ENCODE data around the gene CDH8.

Gene CDH8

DNA sequence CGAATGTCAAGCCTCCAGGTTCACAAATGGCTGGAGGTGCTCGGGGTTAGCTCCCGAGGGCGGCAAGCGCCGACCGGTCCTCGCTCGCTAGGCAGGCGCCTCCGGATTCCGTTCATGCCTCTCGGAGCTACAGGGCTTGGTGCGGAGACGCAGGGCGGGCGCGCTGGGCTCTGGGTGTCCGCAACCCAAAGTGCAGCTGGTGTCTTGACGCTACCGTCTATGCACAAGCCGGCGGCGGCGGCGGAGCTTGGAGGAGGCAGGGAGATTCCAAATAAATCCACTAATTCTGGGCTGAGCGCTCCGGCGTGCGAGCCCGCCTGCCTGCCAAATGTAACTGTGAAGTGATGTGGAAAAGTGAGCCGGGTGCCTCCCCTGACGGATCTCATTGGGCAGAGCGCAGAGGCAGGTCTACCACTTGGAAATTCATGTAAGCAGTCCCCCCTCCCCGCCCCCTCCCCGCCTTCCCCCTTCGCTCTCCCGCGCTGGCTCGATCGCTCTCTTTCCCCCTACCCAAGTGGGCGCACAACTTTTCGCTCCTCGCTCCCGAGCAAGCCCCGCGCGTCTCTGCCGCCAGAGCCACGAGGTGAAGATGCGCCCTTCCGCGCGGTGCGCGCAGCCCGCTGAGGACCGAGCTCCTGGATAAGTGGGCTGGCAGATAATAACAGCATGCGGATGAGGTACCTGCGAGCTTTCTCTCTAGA is at the start of gene CDH8:
TSS of gene CDH8 (minus strand) at position 338 of the 701 bp plus-strand sequence. CDS start 15,035 bp downstream, outside the sequence.
- Histone ChIP-seq H3K4me2 (no peak within 1 kb of the TSS), H2AFZ (ENCODE audit: low read depth) (no peak within 1 kb of the TSS), H4K20me1 (ENCODE audit: insufficient read depth) (no peaks in the 10 kb centered on the region), H3K4me3 (IDR thresholded peaks at IDR 0.05; ENCODE audit: insufficient read depth, low read depth, low read length) (no peak within 1 kb of the TSS), H3K9ac (no peak within 1 kb of the TSS), H3K36me3 (ENCODE audit: insufficient read depth) (no peaks in the 10 kb centered on the region), H3K27me3 (ENCODE audit: insufficient read depth, low read depth) (no peaks in the 10 kb centered on the region), H3K79me2 (ENCODE audit: insufficient read depth, low read depth) (no peaks in the 10 kb centered on the region), H3K4me1 (ENCODE audit: low read depth, poor library complexity, severe bottlenecking) (no peaks in the 10 kb centered on the region), H3K27ac (no peak within 1 kb of the TSS)
- TF ChIP-seq CTCF (conservative IDR thresholded peaks at IDR 0.05; ENCODE audit: low read depth, low read length): no peak

DNA sequence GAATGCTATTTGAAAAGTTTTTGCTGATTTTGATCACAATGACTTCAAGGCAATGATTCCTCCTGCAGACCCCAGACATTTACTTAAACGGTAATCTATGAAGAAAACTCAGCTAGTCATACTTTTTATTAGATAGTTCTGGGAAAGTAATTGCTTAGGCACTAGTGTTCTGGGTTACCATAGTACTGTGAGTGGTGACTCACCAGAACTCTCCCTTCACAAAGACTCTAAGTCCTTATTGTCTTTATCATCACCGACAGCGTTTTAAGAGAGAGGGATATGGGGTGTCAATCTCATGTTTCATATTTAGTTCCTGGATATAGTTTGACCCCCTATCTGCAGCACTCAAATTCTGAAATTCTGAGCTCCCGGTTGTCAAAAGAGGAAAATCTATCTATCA is 43.0 kb upstream of the CDH8 start:
- no peaks in the 10 kb centered on the region for H3K79me2 ChIP-seq (ENCODE audit: insufficient read depth, low read depth)
- no peaks in the 10 kb centered on the region for H3K36me3 ChIP-seq (ENCODE audit: insufficient read depth)
- H4K20me1 ChIP-seq (ENCODE audit: insufficient read depth): no peaks in the 10 kb centered on the region
- H3K27me3 ChIP-seq (ENCODE audit: insufficient read depth, low read depth): no peaks in the 10 kb centered on the region
- H3K9ac ChIP-seq: no peak overlapping the region
- no peak overlapping the region for H3K4me3 ChIP-seq (IDR thresholded peaks at IDR 0.05; ENCODE audit: insufficient read depth, low read depth, low read length)
- H3K4me2 ChIP-seq: no peak overlapping the region
- H2AFZ ChIP-seq (ENCODE audit: low read depth): no peak overlapping the region
- no peak for TF ChIP-seq CTCF (conservative IDR thresholded peaks at IDR 0.05; ENCODE audit: low read depth, low read length)
- H3K4me1 ChIP-seq (ENCODE audit: low read depth, poor library complexity, severe bottlenecking): no peaks in the 10 kb centered on the region
- no peak overlapping the region for H3K27ac ChIP-seq

DNA sequence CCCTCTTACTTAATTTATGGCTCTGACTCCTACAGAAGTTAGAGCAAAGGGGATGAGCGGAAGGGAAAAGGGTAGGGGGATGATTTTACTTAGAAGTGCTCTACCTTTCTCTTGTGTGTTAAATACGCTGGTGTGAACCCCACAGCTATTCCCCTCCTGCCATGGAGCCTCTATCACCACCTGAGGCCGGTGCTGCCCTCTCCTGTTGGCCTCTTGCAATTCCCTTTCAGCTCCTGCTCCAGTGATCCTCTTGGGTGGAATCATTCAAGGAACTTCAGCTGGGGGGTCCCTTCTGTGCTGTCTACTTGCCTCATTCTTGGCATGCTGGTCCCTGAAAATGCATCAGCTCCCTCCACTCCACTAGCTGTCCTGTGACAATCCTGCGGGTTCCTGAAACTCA is 41.8 kb upstream of the CDH8 start:
- H3K79me2 ChIP-seq (ENCODE audit: insufficient read depth, low read depth): no peaks in the 10 kb centered on the region
- no peak for TF ChIP-seq CTCF (conservative IDR thresholded peaks at IDR 0.05; ENCODE audit: low read depth, low read length)
- H4K20me1 ChIP-seq (ENCODE audit: insufficient read depth): no peaks in the 10 kb centered on the region
- no peak overlapping the region for H3K9ac ChIP-seq
- no peaks in the 10 kb centered on the region for H3K36me3 ChIP-seq (ENCODE audit: insufficient read depth)
- no peaks in the 10 kb centered on the region for H3K4me1 ChIP-seq (ENCODE audit: low read depth, poor library complexity, severe bottlenecking)
- no peak overlapping the region for H3K27ac ChIP-seq
- no peaks in the 10 kb centered on the region for H3K27me3 ChIP-seq (ENCODE audit: insufficient read depth, low read depth)
- H2AFZ ChIP-seq (ENCODE audit: low read depth): no peak overlapping the region
- H3K4me3 ChIP-seq (IDR thresholded peaks at IDR 0.05; ENCODE audit: insufficient read depth, low read depth, low read length): no peak overlapping the region
- no peak overlapping the region for H3K4me2 ChIP-seq

DNA sequence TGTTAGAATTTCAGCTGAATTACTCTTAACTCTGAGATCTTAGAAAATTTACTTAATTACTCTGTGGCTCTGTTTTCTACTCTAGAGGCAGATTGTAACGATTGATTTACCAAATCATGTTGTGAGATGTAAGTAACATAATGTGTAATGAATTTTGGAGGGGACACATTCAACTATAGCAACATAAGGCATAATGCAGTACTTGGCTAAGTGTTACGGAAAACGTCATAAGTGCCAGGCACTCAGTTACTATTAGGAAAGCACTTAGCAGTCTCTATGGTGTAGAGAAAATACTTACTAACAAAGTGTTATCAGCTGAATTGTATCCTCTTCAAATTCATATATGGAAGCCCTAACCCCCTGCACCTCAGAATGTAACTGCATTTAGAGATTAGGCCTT is 40.6 kb upstream of the CDH8 start:
- Histone ChIP-seq H3K36me3 (ENCODE audit: insufficient read depth) (no peaks in the 10 kb centered on the region), H3K4me1 (ENCODE audit: low read depth, poor library complexity, severe bottlenecking) (no peaks in the 10 kb centered on the region), H4K20me1 (ENCODE audit: insufficient read depth) (no peaks in the 10 kb centered on the region), H3K79me2 (ENCODE audit: insufficient read depth, low read depth) (no peaks in the 10 kb centered on the region), H3K9ac (no peak overlapping the region), H3K4me3 (IDR thresholded peaks at IDR 0.05; ENCODE audit: insufficient read depth, low read depth, low read length) (no peak overlapping the region), H3K27ac (no peak overlapping the region), H2AFZ (ENCODE audit: low read depth) (no peak overlapping the region), H3K27me3 (ENCODE audit: insufficient read depth, low read depth) (no peaks in the 10 kb centered on the region), H3K4me2 (no peak overlapping the region)
- TF ChIP-seq CTCF (conservative IDR thresholded peaks at IDR 0.05; ENCODE audit: low read depth, low read length): no peak
